Aorta (tissue), 5 donors: Measurements from ENCODE around the gene TSNAX. TPM values are rescaled to one million over a fixed set of nuclear protein-coding genes. Genes with fewer than 3 reads are reported as not detected.
"Not testable (repeated sequence)": the region's sequence is repeated elsewhere in the genome, so short reads cannot be mapped to it uniquely, and the experiment has no call there.

Experiments
- ATAC-seq: fragments of 200-7000 bp; cut with Tn5 transposase; one replicate; pipeline ENCODE4 v1.9.1; 2022; ENCODE audit warnings: moderate library complexity; ENCODE audit not compliant: low FRiP score
- DNase-seq, 2 donors: peaks; one replicate each; pipeline ENCODE4 v3.0.0-alpha.2; 2020
- H3K27ac ChIP-seq, 2 donors: one replicate each; pipeline ENCODE4 v1.5.1; 2013; ENCODE audit warnings: low read length in 2 of 2, mild to moderate bottlenecking in 2 of 2, moderate library complexity in 2 of 2, control low read depth in 1 of 2, inconsistent platforms in 1 of 2, low read depth in 1 of 2
- H3K27me3 ChIP-seq, 2 donors: one replicate each; pipeline ENCODE4 v1.6.1; 2013; ENCODE audit warnings: control low read depth in 1 of 2, low read length in 1 of 2, mild to moderate bottlenecking in 1 of 2, moderate library complexity in 1 of 2; ENCODE audit not compliant: insufficient read depth in 2 of 2, control insufficient read depth in 1 of 2
- H3K36me3 ChIP-seq, 2 donors: one replicate each; pipeline ENCODE4 v1.6.1; 2013; ENCODE audit warnings: control low read depth in 1 of 2, low read length in 1 of 2, mild to moderate bottlenecking in 1 of 2; ENCODE audit not compliant: insufficient read depth in 2 of 2, control insufficient read depth in 1 of 2
- H3K4me1 ChIP-seq, 2 donors: one replicate each; pipeline ENCODE4 v1.6.1; 2013; ENCODE audit warnings: low read length in 2 of 2, control low read depth in 1 of 2, mild to moderate bottlenecking in 1 of 2, moderate library complexity in 1 of 2; ENCODE audit not compliant: insufficient read depth in 2 of 2, control insufficient read depth in 1 of 2
- H3K4me3 ChIP-seq, 2 donors: one replicate each; pipeline ENCODE4 v1.5.1; 2013; ENCODE audit warnings: low read length in 2 of 2, control low read depth in 1 of 2, mild to moderate bottlenecking in 1 of 2
- H3K9me3 ChIP-seq: one replicate; pipeline ENCODE4 v1.6.1; 2013; ENCODE audit warnings: mild to moderate bottlenecking, low read length; ENCODE audit not compliant: control insufficient read depth
- WGBS, 2 donors: extraction: QIAGEN DNeasy Blood & Tissue Kit; methylation state at CpG; one replicate each; pipeline ENCODE4 v1.1.7; 2013; 5-methylcytosine and 5-hydroxymethylcytosine counted together
- intact Hi-C, 2 donors: fragments of 100-400 bp; cut with DNase I; formaldehyde crosslinking; loops; one replicate each; pipeline versions ENCODE4 v1.14.2 to v1.15.0; 2022
- polyA plus RNA-seq, 2 donors: library from polyadenylated mRNA; stranded (reverse); fragments of 200-250 nt; gene quantifications; one replicate each; pipeline ENCODE4 v1.2.3, GENCODE V29; 2013
- total RNA-seq, 2 donors: library from RNA; stranded (reverse); fragmentation: NEBNext Ultra II Directional; extraction: Animal tissue kit (Norgen Biotek cat#: 25700); gene quantifications; one replicate each; pipeline ENCODE4 v1.2.1, GENCODE V29; 2021
- donor health status: healthy with polysubstance abuse.
- donor health status: Bipolar disorder and iron deficiency.
- donor health status: DM: no; HTN: no; CAD: no.
- donor health status: DM: no; HTN: no; CAD: no.
- donor health status: DM: yes; HTN: yes; CAD: no.

TSNAX gene
- total and polyA plus RNA-seq, 4 donors, result 19.3 to 42.0 (median 28.9) TPM

GRCh38 chr1:231493421-231494185, 34.9 kb upstream of the TSNAX start:
- DNase-seq, result no peak
- intact Hi-C loops, result no loop called here
- Histone ChIP-seq H3K36me3 (no peaks in the 10 kb centered on the region), H3K27me3 (no peaks in the 10 kb centered on the region), H3K9me3 (peaks cover 2% of the 10 kb centered on the region), H3K27ac (no peak overlapping the region), H3K4me1 (no peaks in the 10 kb centered on the region), H3K4me3 (no peak overlapping the region)
- no peak for ATAC-seq
- WGBS, 2 donors, result 54 to 55% methylated on average over 6 of the region's 6 CpGs

DNA sequence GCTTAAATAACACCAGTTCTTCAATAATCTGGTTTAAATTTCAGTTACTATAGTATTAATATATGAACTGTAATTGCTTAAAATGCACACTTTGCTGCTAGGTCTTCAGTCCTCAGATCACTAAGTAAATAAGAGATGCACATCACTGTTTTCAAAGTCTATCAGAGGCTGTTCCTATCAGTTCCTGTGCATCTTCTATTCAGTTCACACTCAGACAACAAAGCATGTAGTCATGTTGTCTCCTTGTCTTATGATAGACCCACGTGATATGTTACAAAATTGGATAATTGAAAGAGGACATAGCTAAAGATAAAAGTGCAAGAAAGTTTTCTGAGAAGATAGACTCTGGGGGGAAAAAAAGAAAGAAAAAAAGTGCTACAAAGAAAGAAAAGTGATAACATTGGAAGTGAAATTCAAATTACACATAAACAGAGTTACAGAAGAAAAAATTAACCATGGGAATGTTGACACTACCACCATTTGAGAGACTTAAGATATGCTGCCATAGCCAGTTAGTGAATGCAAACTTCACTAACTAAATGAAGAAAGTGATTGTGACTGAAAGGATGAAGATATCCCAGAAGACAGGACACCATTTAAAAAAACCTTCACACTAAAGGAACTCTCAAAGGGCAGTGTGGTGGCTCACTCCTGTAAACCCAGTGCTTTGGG, 33.9 kb upstream of the TSNAX start:
- intact Hi-C loops, result no loop called here
- Histone ChIP-seq H3K27ac (no peak overlapping the region), H3K4me1 (no peaks in the 10 kb centered on the region), H3K4me3 (no peak overlapping the region), H3K36me3 (no peaks in the 10 kb centered on the region), H3K9me3 (peaks cover 5% of the 10 kb centered on the region), H3K27me3 (no peaks in the 10 kb centered on the region)
- 72 to 77% methylated on average over 1 of the region's 1 CpG for WGBS, 2 donors
- no peak for ATAC-seq
- no peak for DNase-seq

DNA sequence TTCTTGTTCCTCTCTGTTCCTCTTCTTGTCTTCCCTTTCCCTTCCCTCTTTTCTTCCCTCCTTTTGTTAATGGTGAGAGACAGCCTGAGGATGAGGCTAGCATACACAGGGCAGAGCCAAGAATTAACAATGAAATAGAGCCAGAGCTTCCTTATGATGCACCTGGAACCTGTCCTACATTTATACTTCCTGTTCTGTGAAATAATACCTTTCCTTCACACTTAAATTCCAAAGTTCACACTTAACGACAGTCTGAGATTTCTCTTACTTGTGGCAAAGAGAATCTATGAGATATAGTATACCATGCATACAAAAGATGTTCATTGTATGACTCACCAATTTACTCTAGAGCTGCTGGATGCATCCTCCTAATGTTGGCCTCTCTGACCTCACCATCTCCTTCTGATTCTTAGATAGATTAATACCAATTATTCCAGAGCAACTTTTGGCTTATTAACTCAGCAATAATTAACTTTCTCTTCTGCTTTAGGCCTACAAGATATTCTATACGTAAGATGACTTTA, 30.8 kb upstream of the TSNAX start:
- H3K27me3 ChIP-seq, result no peaks in the 10 kb centered on the region
- intact Hi-C loops, result no loop called here
- ATAC-seq (no peak), DNase-seq (no peak)
- no peaks in the 10 kb centered on the region for H3K4me1 ChIP-seq
- peaks cover 5% of the 10 kb centered on the region for H3K9me3 ChIP-seq
- H3K27ac ChIP-seq, result no peak overlapping the region
- no peaks in the 10 kb centered on the region for H3K36me3 ChIP-seq
- WGBS, 2 donors, result 82 to 89% methylated on average over 2 of the region's 2 CpGs
- no peak overlapping the region for H3K4me3 ChIP-seq

DNA sequence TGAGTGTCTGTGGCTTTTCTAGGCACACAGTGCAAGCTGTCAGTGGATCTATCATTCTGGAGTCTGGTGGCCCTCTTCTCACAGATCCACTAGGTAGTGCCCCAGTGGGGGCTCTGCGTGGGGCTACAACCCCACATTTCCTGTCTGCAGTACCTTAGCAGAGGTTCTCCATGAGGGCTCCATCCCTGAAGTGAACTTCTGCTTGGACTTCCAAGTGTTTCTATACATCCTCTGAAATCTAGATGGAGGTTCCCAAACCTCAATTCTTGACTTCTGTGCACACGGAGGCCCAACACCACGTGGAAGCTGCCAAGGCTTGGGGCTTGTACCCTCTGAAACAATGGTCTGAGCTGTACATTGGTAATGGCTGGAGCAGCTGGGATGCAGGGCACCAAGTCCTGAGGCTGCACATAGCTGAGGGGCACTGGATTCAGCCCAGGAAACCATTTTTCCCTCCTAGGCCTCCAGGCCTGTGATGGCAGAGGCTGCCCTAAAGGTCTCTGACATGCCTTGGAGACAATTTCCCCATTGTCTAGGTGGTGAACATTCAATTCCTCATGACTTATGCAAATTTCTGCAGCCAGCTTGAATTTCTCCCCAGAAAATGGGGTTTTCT, 29.2 kb upstream of the TSNAX start:
- Histone ChIP-seq H3K27ac (no peak overlapping the region), H3K9me3 (peaks cover 5% of the 10 kb centered on the region), H3K4me1 (no peaks in the 10 kb centered on the region), H3K4me3 (no peak overlapping the region), H3K36me3 (no peaks in the 10 kb centered on the region), H3K27me3 (no peaks in the 10 kb centered on the region)
- intact Hi-C loops, result no loop called here
- WGBS, 2 donors, result 72 to 79% methylated on average over 3 of the region's 3 CpGs
- no peak for DNase-seq
- ATAC-seq, result no peak

DNA sequence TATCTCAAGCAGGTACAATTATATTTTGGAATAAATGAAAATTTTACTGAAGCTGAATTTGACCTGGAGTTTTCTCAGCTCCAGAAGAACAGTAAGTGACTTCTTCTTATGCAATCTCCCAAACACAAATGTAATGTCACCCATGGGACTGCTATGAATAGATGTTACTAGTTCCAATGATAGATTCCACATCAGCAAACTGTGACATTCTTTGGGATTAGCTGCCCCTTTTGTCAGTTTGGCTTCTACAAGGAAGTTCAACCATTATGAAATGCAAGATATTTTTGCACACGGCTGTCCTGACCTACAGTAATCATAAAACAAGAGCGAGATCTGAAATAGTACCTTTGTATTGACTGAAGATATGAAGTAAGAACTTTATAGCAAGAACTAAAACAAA, 27.8 kb upstream of the TSNAX start:
- Histone ChIP-seq H3K4me3 (no peak overlapping the region), H3K4me1 (no peaks in the 10 kb centered on the region), H3K36me3 (no peaks in the 10 kb centered on the region), H3K27ac (no peak overlapping the region), H3K9me3 (peaks cover 5% of the 10 kb centered on the region), H3K27me3 (no peaks in the 10 kb centered on the region)
- DNase-seq (no peak), ATAC-seq (no peak)
- WGBS, 2 donors, result 87 to 89% methylated on average over 2 of the region's 2 CpGs
- intact Hi-C loops, result no loop called here

DNA sequence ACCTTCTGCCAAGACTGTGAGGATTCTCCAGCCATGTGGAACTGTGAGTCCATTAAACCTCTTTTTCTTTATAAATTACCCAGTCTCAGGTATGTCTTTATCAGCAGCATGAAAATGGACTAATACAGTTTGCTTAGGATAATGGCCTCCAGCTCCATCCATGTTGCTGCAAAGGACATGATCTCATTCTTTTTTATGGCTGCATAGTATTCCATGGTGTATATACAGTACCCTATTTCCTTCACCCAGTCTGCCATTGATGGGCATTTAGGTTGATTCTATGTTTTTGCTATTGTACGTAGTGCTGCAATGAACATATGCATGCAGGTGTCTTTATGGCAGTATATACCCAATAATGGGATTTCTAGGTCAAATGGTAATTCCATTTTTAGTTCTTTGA, 25.3 kb upstream of the TSNAX start:
- H3K4me1 ChIP-seq, DNase-seq, H3K4me3 ChIP-seq, intact Hi-C loops, H3K36me3 ChIP-seq, ATAC-seq, H3K27me3 ChIP-seq, H3K27ac ChIP-seq, H3K9me3 ChIP-seq: not testable (repeated sequence)
- 90 to 91% methylated on average over 1 of the region's 1 CpG for WGBS, 2 donors

GRCh38 chr1:231507476-231508355, 20.8 kb upstream of the TSNAX start:
- no peaks in the 10 kb centered on the region for H3K9me3 ChIP-seq
- no peaks in the 10 kb centered on the region for H3K4me1 ChIP-seq
- 72 to 73% methylated on average over 9 of the region's 9 CpGs for WGBS, 2 donors
- ATAC-seq, result no peak
- H3K36me3 ChIP-seq, result no peaks in the 10 kb centered on the region
- H3K4me3 ChIP-seq, result no peak overlapping the region
- DNase-seq, result no peak
- no peaks in the 10 kb centered on the region for H3K27me3 ChIP-seq
- intact Hi-C loops, result no loop called here
- no peak overlapping the region for H3K27ac ChIP-seq

DNA sequence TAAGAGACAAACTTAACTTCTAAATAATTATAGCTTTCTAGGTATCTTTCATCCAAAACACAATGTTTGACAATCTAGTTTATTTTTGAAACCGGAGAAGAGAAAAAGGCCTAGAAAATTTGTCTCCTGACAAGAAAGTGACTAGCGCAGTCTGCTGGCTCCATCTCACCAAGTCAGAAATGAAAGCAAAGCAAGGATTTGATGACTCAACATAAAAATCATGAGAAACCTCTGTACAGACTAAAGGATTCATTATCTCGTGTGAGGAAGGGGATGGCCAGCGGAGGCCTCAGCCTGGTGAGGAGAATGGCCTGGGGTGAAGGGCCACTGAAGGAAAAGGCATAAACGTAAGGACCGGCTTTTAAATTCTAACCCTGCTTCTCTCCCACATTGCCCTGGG, 20.0 kb upstream of the TSNAX start:
- 67 to 70% methylated on average over 6 of the region's 6 CpGs for WGBS, 2 donors
- Histone ChIP-seq H3K27me3 (no peaks in the 10 kb centered on the region), H3K9me3 (no peaks in the 10 kb centered on the region), H3K27ac (no peak overlapping the region), H3K36me3 (no peaks in the 10 kb centered on the region), H3K4me1 (no peaks in the 10 kb centered on the region), H3K4me3 (no peak overlapping the region)
- DNase-seq (no peak), ATAC-seq (no peak)
- intact Hi-C loops, result no loop called here
